Bronchial epithelial cell (primary cell): ENCODE results near the gene CPPED1. TPM values are rescaled to one million over a fixed set of nuclear protein-coding genes. Genes with fewer than 3 reads are reported as not detected.

Experiments used
- DNase-seq: peaks from one replicate; pipeline ENCODE4 v3.0.0-alpha.2; 2010; ENCODE audit warnings: low read depth
- FAIRE-seq: peaks from 2 replicates; lab custom pipeline; 2011; peaks lifted over from hg19 to GRCh38; lab: Jason Lieb, UNC
- H3K27me3 ChIP-seq: 2 replicates; pipeline ENCODE4 v1.5.1; 2011; ENCODE audit warnings: low read length; ENCODE audit not compliant: control insufficient read depth, insufficient read depth
- H3K36me3 ChIP-seq: 2 replicates; pipeline ENCODE4 v1.5.1; 2011; ENCODE audit warnings: low read length; ENCODE audit not compliant: control insufficient read depth, insufficient read depth
- H3K4me3 ChIP-seq: 2 replicates; pipeline ENCODE4 v1.5.1; 2011; ENCODE audit warnings: mild to moderate bottlenecking, low read depth, low read length, control low read depth
- CTCF ChIP-seq: IDR thresholded peaks from 2 replicates; pipeline ENCODE4 v1.5.1; 2011; ENCODE audit warnings: mild to moderate bottlenecking, moderate library complexity, low read length, control low read depth, inconsistent platforms; ENCODE audit not compliant: insufficient read depth, severe bottlenecking
- total RNA-seq: library from RNA; depleted of rRNA; stranded (reverse); fragments of >200 nt; gene quantifications from 2 replicates; pipeline ENCODE4 v1.2.1, GENCODE V29; 2014

Gene CPPED1
- total RNA-seq, 1 donor from 2014 or later = 5.8 TPM

GRCh38 chr16:12677502-12677901 lies 126.2 kb downstream of the CPPED1 start:
- no peak for TF ChIP-seq CTCF
- no peak for DNase-seq
- FAIRE-seq = no peak
- H3K36me3 ChIP-seq = no peaks in the 10 kb centered on the region
- H3K4me3 ChIP-seq = no peak overlapping the region
- no peaks in the 10 kb centered on the region for H3K27me3 ChIP-seq

- FAIRE-seq (no peak), DNase-seq (no peak)
- TF ChIP-seq CTCF = no peak
- Histone ChIP-seq H3K36me3 (no peaks in the 10 kb centered on the region), H3K4me3 (no peak overlapping the region), H3K27me3 (no peaks in the 10 kb centered on the region)
These were observed 127.8 kb downstream of the CPPED1 start for GRCh38 chr16:12675852-12676251.

- Histone ChIP-seq H3K4me3 (no peak overlapping the region), H3K27me3 (no peaks in the 10 kb centered on the region), H3K36me3 (no peaks in the 10 kb centered on the region)
- no peak for DNase-seq
- no peak for FAIRE-seq
- no peak for TF ChIP-seq CTCF
These were observed 128.6 kb downstream of the CPPED1 start for GRCh38 chr16:12675046-12675445.

GRCh38 chr16:12674524-12674923 lies 129.2 kb downstream of the CPPED1 start:
- no peak for DNase-seq
- no peak for TF ChIP-seq CTCF
- no peak overlapping the region for H3K4me3 ChIP-seq
- no peaks in the 10 kb centered on the region for H3K27me3 ChIP-seq
- H3K36me3 ChIP-seq = no peaks in the 10 kb centered on the region
- no peak for FAIRE-seq

GRCh38 chr16:12674071-12674470 lies 129.6 kb downstream of the CPPED1 start:
- no peak overlapping the region for H3K4me3 ChIP-seq
- no peak for FAIRE-seq
- no peaks in the 10 kb centered on the region for H3K27me3 ChIP-seq
- no peaks in the 10 kb centered on the region for H3K36me3 ChIP-seq
- TF ChIP-seq CTCF = no peak
- DNase-seq = no peak

GRCh38 chr16:12673466-12673865 lies 130.2 kb downstream of the CPPED1 start:
- no peak for TF ChIP-seq CTCF
- no peak overlapping the region for H3K4me3 ChIP-seq
- no peaks in the 10 kb centered on the region for H3K27me3 ChIP-seq
- FAIRE-seq (no peak), DNase-seq (no peak)
- H3K36me3 ChIP-seq = no peaks in the 10 kb centered on the region
